IMR-90 (cell line): ENCODE results near the gene TNNC1. TPM values are rescaled to one million over a fixed set of nuclear protein-coding genes. Genes with fewer than 3 reads are reported as not detected.

Experiments used
- ATAC-seq: fragments of 200-7000 bp; cut with Tn5 transposase; 2 replicates; pipeline ENCODE4 v1.9.1; 2020; ENCODE audit warnings: low read depth, mild to moderate bottlenecking, moderate library complexity
- BruUV-seq: library from RNA; stranded (reverse); fragments of 400-500 nt; replicated peaks from 2 replicates; lab custom pipeline; 2021; lab: Mats Ljungman, UMichigan
- CTCF ChIA-PET: fragments of 300-600 bp; formaldehyde crosslinking; extraction: SDS; loops from one replicate; lab custom pipeline; 2021; ENCODE audit warnings: antibody characterized with exemption; lab: Yijun Ruan, JAX
- POLR2A ChIA-PET: fragments of 300-600 bp; sonication (Branson Sonifier 250); formaldehyde crosslinking; loops from one replicate; lab custom pipeline; 2022; ENCODE audit warnings: antibody characterized with exemption; ENCODE audit not compliant: unreplicated experiment; lab: Charles Lee
- DNase-seq: peaks from one replicate; pipeline ENCODE4 v3.0.0; 2013
- H2AFZ ChIP-seq: replicated peaks from 2 replicates; pipeline ENCODE3; 2013; ENCODE audit warnings: low read length, mild to moderate bottlenecking; ENCODE audit not compliant: poor library complexity
- H2AK5ac ChIP-seq: 2 replicates; pipeline ENCODE4 v1.6.1; 2013; ENCODE audit warnings: low read depth, low read length, inconsistent platforms
- H2AK9ac ChIP-seq: replicated peaks from 2 replicates; pipeline ENCODE3; 2013; ENCODE audit warnings: mild to moderate bottlenecking, low read depth, low read length, moderate library complexity; ENCODE audit not compliant: poor library complexity
- H2BK120ac ChIP-seq: 2 replicates; pipeline ENCODE4 v1.6.1; 2013; ENCODE audit warnings: low read depth, low read length, inconsistent platforms
- H2BK15ac ChIP-seq: 3 replicates; pipeline ENCODE4 v1.6.1; 2013; ENCODE audit warnings: low read depth, low read length, inconsistent platforms
- H2BK20ac ChIP-seq: 2 replicates; pipeline ENCODE4 v1.6.1; 2013; ENCODE audit warnings: low read depth, mild to moderate bottlenecking, inconsistent platforms, low read length, moderate library complexity
- H2BK5ac ChIP-seq: 2 replicates; pipeline ENCODE4 v1.6.1; 2013; ENCODE audit warnings: mild to moderate bottlenecking, low read depth, low read length, inconsistent platforms; ENCODE audit not compliant: poor library complexity, severe bottlenecking
- H3K14ac ChIP-seq: replicated peaks from 2 replicates; pipeline ENCODE4 v1.6.1; 2013; ENCODE audit warnings: low read depth, low read length, inconsistent platforms
- H3K18ac ChIP-seq: 2 replicates; pipeline ENCODE4 v1.6.1; 2013; ENCODE audit warnings: low read depth, low read length, control low read depth
- H3K23ac ChIP-seq: 2 replicates; pipeline ENCODE4 v1.6.1; 2013; ENCODE audit warnings: low read depth, low read length, inconsistent platforms
- H3K27ac ChIP-seq: 2 replicates; pipeline ENCODE4 v1.5.1; 2013; ENCODE audit warnings: mild to moderate bottlenecking, control low read depth, low read length; ENCODE audit not compliant: insufficient read depth
- H3K27me3 ChIP-seq: 2 replicates; pipeline ENCODE4 v1.6.1; 2013; ENCODE audit warnings: low read length; ENCODE audit not compliant: control insufficient read depth, insufficient read depth
- H3K36me3 ChIP-seq: 2 replicates; pipeline ENCODE4 v1.6.1; 2013; ENCODE audit warnings: low read length, mixed read lengths; ENCODE audit not compliant: control insufficient read depth, insufficient read depth
- H3K4ac ChIP-seq: 2 replicates; pipeline ENCODE4 v1.6.1; 2013; ENCODE audit warnings: low read depth, low read length, inconsistent platforms
- H3K4me1 ChIP-seq: 2 replicates; pipeline ENCODE4 v1.6.1; 2013; ENCODE audit warnings: low read length, mixed read lengths; ENCODE audit not compliant: control insufficient read depth, insufficient read depth
- H3K4me2 ChIP-seq: 2 replicates; pipeline ENCODE4 v1.6.1; 2013; ENCODE audit warnings: low read depth, mild to moderate bottlenecking, control low read depth, low read length, moderate library complexity
- H3K4me3 ChIP-seq: 2 replicates; pipeline ENCODE4 v1.5.1; 2013; ENCODE audit warnings: low read depth, mild to moderate bottlenecking, control low read depth, low read length, moderate library complexity; ENCODE audit not compliant: insufficient read depth
- H3K56ac ChIP-seq: 2 replicates; pipeline ENCODE4 v1.6.1; 2013; ENCODE audit warnings: low read length, inconsistent platforms; ENCODE audit not compliant: insufficient read depth; ENCODE audit errors: extremely low read depth
- H3K79me1 ChIP-seq, 2 experiments: 2 replicates each; pipeline ENCODE4 v1.6.1; 2013; ENCODE audit warnings: low read length in 2 of 2, inconsistent platforms in 1 of 2, low read depth in 1 of 2
- H3K9ac ChIP-seq: 2 replicates; pipeline ENCODE4 v1.6.1; 2013; ENCODE audit warnings: low read depth, low read length, control low read depth
- H3K9me1 ChIP-seq: 2 replicates; pipeline ENCODE4 v1.6.1; 2013; ENCODE audit warnings: low read length, inconsistent platforms; ENCODE audit not compliant: insufficient read depth
- H3K9me3 ChIP-seq: 2 replicates; pipeline ENCODE4 v1.6.1; 2013; ENCODE audit warnings: low read length; ENCODE audit not compliant: control insufficient read depth, insufficient read depth
- H4K20me1 ChIP-seq: 2 replicates; pipeline ENCODE4 v1.6.1; 2013; ENCODE audit warnings: low read length, inconsistent platforms; ENCODE audit not compliant: insufficient read depth
- H4K5ac ChIP-seq: 2 replicates; pipeline ENCODE4 v1.6.1; 2013; ENCODE audit warnings: mild to moderate bottlenecking, low read depth, low read length, control low read depth
- H4K8ac ChIP-seq, 2 experiments: 2 replicates each; pipeline ENCODE4 v1.6.1; 2013; ENCODE audit warnings: low read depth in 2 of 2, low read length in 2 of 2, control low read depth in 1 of 2, inconsistent platforms in 1 of 2
- H4K91ac ChIP-seq: 2 replicates; pipeline ENCODE4 v1.6.1; 2013; ENCODE audit warnings: low read depth, low read length, inconsistent platforms; ENCODE audit not compliant: insufficient read depth
- BHLHE40 ChIP-seq: fragments of 150-350 bp; IDR thresholded peaks from 2 replicates; pipeline ENCODE4 v1.6.1; 2016; ENCODE audit warnings: mild to moderate bottlenecking, low read depth, low read length
- CEBPB ChIP-seq: IDR thresholded peaks from 2 replicates; pipeline ENCODE4 v1.6.1; 2012; ENCODE audit warnings: low read depth, low read length, improper control_type of control experiment
- ELK1 ChIP-seq: fragments of 150-350 bp; IDR thresholded peaks from 2 replicates; pipeline ENCODE4 v1.6.1; 2016; ENCODE audit warnings: low read depth, mild to moderate bottlenecking, low read length, moderate library complexity, borderline replicate concordance
- MAFK ChIP-seq: IDR thresholded peaks from 2 replicates; pipeline ENCODE4 v1.6.1; 2012; ENCODE audit warnings: low read depth, low read length, improper control_type of control experiment
- POLR2A ChIP-seq: IDR thresholded peaks from 2 replicates; pipeline ENCODE4 v1.6.1; 2012; ENCODE audit warnings: mild to moderate bottlenecking, low read depth, low read length
- RCOR1 ChIP-seq: IDR thresholded peaks from 2 replicates; pipeline ENCODE4 v1.6.1; 2012; ENCODE audit warnings: mild to moderate bottlenecking, low read length, improper control_type of control experiment; ENCODE audit not compliant: insufficient replicate concordance
- RFX5 ChIP-seq: IDR thresholded peaks from 2 replicates; pipeline ENCODE4 v1.8.0; 2012; ENCODE audit warnings: low read depth, mild to moderate bottlenecking, low read length, moderate library complexity
- SMC3 ChIP-seq: fragments of 150-350 bp; IDR thresholded peaks from 2 replicates; pipeline ENCODE4 v1.6.1; 2016; ENCODE audit warnings: low read depth, mild to moderate bottlenecking, antibody characterized with exemption, low read length, moderate library complexity
- WGBS, 2 experiments: methylation state at CpG; one replicate each; pipeline versions ENCODE4 v1.1.5 to v1.1.7; 2013; ENCODE audit warnings: missing lambda C conversion rate in 2 of 2; ENCODE audit not compliant: insufficient read length in 1 of 2; ENCODE audit errors: extremely low coverage in 2 of 2; 5-methylcytosine and 5-hydroxymethylcytosine counted together
- dilution Hi-C: fragments of 300-500 bp; cut with HindIII; formaldehyde crosslinking; loops from one replicate; pipeline ENCODE4 v1.14.3; 2018; ENCODE audit warnings: low sequenced_read_pairs; ENCODE audit not compliant: unreplicated experiment
- in situ Hi-C: fragments of 300-500 bp; cut with MboI; formaldehyde crosslinking; loops from 3 replicates; pipeline ENCODE4 v1.14.3; 2019; ENCODE audit warnings: low sequenced_read_pairs, inconsistent platforms, mixed read lengths
- intact Hi-C: fragments of 100-400 bp; cut with micrococcal nuclease; formaldehyde crosslinking; loops from 2 replicates; pipeline ENCODE4 v1.10.0; 2022
- polyA plus RNA-seq, 3 experiments: library from polyadenylated mRNA; depleted of rRNA; stranded (reverse); fragments of >200 nt; gene quantifications; 2 replicates each; pipeline ENCODE4 v1.2.3, GENCODE V29; 2012; ENCODE audit warnings: low replicate concordance in 1 of 3
- total RNA-seq: library from RNA; depleted of rRNA; stranded (reverse); fragments of >200 nt; gene quantifications from 2 replicates; pipeline ENCODE4 v1.2.3, GENCODE V29; 2012
- TF ChIP-seq, protein P1 (sequence below): fragments of 150-350 bp; IDR thresholded peaks from 2 replicates; pipeline ENCODE4 v1.6.1; 2017; ENCODE audit warnings: mild to moderate bottlenecking, antibody characterized with exemption, low read length, low read depth
- TF ChIP-seq, protein P2 (sequence below): conservative IDR thresholded peaks from 2 replicates; pipeline ENCODE4 v1.5.1; 2012; ENCODE audit warnings: mild to moderate bottlenecking, low read depth, low read length, improper control_type of control experiment

TNNC1 gene
- total and polyA plus RNA-seq, 2 of the 4 experiments (the other 2 are of a cell fraction), result 1.3 to 4.6 TPM

- no peak for TF ChIP-seq SMC3
- TF ChIP-seq, protein P1, sequence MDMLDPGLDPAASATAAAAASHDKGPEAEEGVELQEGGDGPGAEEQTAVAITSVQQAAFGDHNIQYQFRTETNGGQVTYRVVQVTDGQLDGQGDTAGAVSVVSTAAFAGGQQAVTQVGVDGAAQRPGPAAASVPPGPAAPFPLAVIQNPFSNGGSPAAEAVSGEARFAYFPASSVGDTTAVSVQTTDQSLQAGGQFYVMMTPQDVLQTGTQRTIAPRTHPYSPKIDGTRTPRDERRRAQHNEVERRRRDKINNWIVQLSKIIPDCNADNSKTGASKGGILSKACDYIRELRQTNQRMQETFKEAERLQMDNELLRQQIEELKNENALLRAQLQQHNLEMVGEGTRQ, result no peak
- no peak for TF ChIP-seq RFX5
Measured at GRCh38 chr3:52502808-52503350, 49.0 kb upstream of the TNNC1 start (continued).

DNA sequence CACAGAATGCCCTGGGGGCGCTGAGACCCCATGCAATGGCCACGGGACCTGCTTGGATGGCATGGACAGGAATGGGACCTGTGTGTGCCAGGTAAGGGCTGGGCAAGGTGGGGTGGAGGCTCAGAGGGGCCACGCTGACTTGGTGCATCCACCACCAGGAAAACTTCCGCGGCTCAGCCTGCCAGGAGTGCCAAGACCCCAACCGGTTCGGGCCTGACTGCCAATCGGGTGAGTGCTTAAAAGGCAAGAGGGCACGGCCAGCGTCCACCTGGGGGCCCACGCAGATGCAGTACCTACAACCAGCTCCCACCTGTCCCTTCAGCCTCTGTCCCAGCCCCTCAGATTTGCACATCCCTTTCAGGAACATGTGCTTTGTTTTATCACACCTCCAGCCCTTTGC, 48.2 kb upstream of the TNNC1 start:
- Histone ChIP-seq H2BK20ac (no peak overlapping the region), H3K9me1 (peaks cover 7% of the 10 kb centered on the region; the same call in 1 of the 2 replicates), H3K27me3 (no peaks in the 10 kb centered on the region; the same call in 1 of the 2 replicates), H3K14ac (no peak overlapping the region), H3K18ac (no peak overlapping the region), H3K4me3 (no peak overlapping the region), H4K5ac (no peak overlapping the region), H3K36me3 (no peaks in the 10 kb centered on the region), H4K8ac (no peak overlapping the region), H2AFZ (no peak overlapping the region), H2AK5ac (no peak overlapping the region), H3K4ac (no peak overlapping the region), H3K79me1 (no peaks in the 10 kb centered on the region), H3K9me3 (no peaks in the 10 kb centered on the region), H2BK120ac (no peak overlapping the region), H3K56ac (no peak overlapping the region), H4K20me1 (no peaks in the 10 kb centered on the region; the same call in 1 of the 2 replicates), H2AK9ac (no peak overlapping the region), H3K4me2 (no peak overlapping the region), H3K4me1 (peaks cover 5% of the 10 kb centered on the region; the same call in 1 of the 2 replicates), H2BK5ac (no peak overlapping the region), H2BK15ac (no peak overlapping the region), H3K27ac (no peak overlapping the region), H4K91ac (no peak overlapping the region), H3K23ac (no peak overlapping the region), H3K9ac (no peak overlapping the region)
- in situ Hi-C loops, result no loop called here
- intact Hi-C loops, result no loop called here
- dilution Hi-C loops, result no loop called here
- ChIA-PET CTCF (no interaction called here), POLR2A (no interaction called here)
- BruUV-seq, result no TSS peak
- no peak for ATAC-seq
- DNase-seq, result no peak
- 80% methylated on average over 11 of the region's 11 CpGs; no CpG with 5 or more reads in 1 of the 2 experiments for WGBS, 2 experiments
- no peak for TF ChIP-seq RCOR1
- TF ChIP-seq ELK1, result no peak
- no peak for TF ChIP-seq POLR2A
- no peak for TF ChIP-seq BHLHE40
- TF ChIP-seq MAFK, result no peak
- no peak for TF ChIP-seq CEBPB
- TF ChIP-seq, protein P2, sequence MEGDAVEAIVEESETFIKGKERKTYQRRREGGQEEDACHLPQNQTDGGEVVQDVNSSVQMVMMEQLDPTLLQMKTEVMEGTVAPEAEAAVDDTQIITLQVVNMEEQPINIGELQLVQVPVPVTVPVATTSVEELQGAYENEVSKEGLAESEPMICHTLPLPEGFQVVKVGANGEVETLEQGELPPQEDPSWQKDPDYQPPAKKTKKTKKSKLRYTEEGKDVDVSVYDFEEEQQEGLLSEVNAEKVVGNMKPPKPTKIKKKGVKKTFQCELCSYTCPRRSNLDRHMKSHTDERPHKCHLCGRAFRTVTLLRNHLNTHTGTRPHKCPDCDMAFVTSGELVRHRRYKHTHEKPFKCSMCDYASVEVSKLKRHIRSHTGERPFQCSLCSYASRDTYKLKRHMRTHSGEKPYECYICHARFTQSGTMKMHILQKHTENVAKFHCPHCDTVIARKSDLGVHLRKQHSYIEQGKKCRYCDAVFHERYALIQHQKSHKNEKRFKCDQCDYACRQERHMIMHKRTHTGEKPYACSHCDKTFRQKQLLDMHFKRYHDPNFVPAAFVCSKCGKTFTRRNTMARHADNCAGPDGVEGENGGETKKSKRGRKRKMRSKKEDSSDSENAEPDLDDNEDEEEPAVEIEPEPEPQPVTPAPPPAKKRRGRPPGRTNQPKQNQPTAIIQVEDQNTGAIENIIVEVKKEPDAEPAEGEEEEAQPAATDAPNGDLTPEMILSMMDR, result no peak
